ENCODE results near the gene CDK18. TPM values are rescaled to one million over a fixed set of nuclear protein-coding genes. Genes with fewer than 3 reads are reported as not detected.

CDK18 gene
- total RNA-seq, 1 experiment from 2014 or later: 9.2 TPM

DNA sequence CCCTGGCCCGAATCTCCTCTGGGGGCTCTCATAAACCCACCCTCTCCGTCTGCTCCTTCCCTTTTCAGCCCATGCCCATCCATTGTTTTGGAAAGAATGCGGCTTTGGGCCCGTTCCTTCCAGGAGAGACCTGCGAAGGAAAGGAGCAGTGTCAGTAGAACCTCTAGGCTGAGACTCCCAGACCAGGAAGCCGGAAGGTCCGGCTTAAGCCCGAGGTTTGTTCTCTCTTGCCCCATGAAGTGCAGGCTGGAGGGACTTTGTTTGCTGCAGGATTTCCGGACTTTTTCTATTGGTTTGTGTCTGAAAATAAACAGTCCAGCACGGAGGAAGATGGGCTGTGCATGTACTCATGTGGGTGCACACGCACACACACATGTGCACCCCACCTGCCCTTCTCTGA is 77.6 kb downstream of the CDK18 start:
- no TSS peak for BruUV-seq (replicated peaks)
- intact Hi-C loops (cut with micrococcal nuclease; ENCODE audit: unreplicated experiment): no loop called here

More for the DNA sequence above, 77.6 kb downstream of the CDK18 start:
- TF ChIP-seq, protein P1, sequence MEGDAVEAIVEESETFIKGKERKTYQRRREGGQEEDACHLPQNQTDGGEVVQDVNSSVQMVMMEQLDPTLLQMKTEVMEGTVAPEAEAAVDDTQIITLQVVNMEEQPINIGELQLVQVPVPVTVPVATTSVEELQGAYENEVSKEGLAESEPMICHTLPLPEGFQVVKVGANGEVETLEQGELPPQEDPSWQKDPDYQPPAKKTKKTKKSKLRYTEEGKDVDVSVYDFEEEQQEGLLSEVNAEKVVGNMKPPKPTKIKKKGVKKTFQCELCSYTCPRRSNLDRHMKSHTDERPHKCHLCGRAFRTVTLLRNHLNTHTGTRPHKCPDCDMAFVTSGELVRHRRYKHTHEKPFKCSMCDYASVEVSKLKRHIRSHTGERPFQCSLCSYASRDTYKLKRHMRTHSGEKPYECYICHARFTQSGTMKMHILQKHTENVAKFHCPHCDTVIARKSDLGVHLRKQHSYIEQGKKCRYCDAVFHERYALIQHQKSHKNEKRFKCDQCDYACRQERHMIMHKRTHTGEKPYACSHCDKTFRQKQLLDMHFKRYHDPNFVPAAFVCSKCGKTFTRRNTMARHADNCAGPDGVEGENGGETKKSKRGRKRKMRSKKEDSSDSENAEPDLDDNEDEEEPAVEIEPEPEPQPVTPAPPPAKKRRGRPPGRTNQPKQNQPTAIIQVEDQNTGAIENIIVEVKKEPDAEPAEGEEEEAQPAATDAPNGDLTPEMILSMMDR (conservative IDR thresholded peaks at IDR 0.05; ENCODE audit: low read depth, low read length): no peak
- no peak for TF ChIP-seq EZH2 (IDR thresholded peaks at IDR 0.05; ENCODE audit: borderline replicate concordance, low read depth, low read length, poor library complexity, severe bottlenecking)
- ChIA-PET CTCF (no interaction called here), POLR2A (ENCODE audit: low non-redundant PET) (no interaction called here)
- no peaks in the 10 kb centered on the region for H3K9me3 ChIP-seq (ENCODE audit: low read depth, low read length, poor library complexity, severe bottlenecking)
- H3K27me3 ChIP-seq (replicated peaks; ENCODE audit: insufficient read depth, low read depth, low read length, poor library complexity): peaks cover 22% of the 10 kb centered on the region
- H3K4me3 ChIP-seq (ENCODE audit: low read depth, low read length, poor library complexity, severe bottlenecking): no peak overlapping the region
- no peak for DNase-seq (ENCODE audit: low spot score)
- no peaks in the 10 kb centered on the region for H3K36me3 ChIP-seq (ENCODE audit: insufficient read depth, low read length, poor library complexity, severe bottlenecking)
- H3K4me1 ChIP-seq (ENCODE audit: insufficient read depth, low read length, poor library complexity, severe bottlenecking): peaks cover 8% of the 10 kb centered on the region
- H3K27ac ChIP-seq (ENCODE audit: low read depth, low read length, poor library complexity, severe bottlenecking): no peak overlapping the region

Other genes starting within 250 kb of the CDK18 start
- 0.45 and 0.83 TPM in 2 replicates for gene NUAK2, start 182.9 kb upstream of the CDK18 start, total RNA-seq (2021)
- 0.39 TPM in 1 of 2 replicates, not detected in the other for gene KLHDC8A, start 147.7 kb upstream of the CDK18 start, total RNA-seq (2021)
- 1.5 and 3.4 TPM in 2 replicates for gene LEMD1, start 82.6 kb upstream of the CDK18 start, total RNA-seq (2021)
- gene BLACAT1, start 48.6 kb upstream of the CDK18 start, total RNA-seq (2021): 0.45 and 2.0 TPM in 2 replicates
- 35.4 and 38.2 TPM in 2 replicates for gene ELK4, start 127.3 kb downstream of the CDK18 start, total RNA-seq (2021)
- gene SLC45A3, start 175.8 kb downstream of the CDK18 start, total RNA-seq (2021): 8.5 and 11.0 TPM in 2 replicates
- gene NUCKS1, start 245.5 kb downstream of the CDK18 start, total RNA-seq (2021): 437 and 468 TPM in 2 replicates